Lower leg skin (tissue), 3 donors: Measurements from ENCODE around the gene AKT2.

Source experiments
- POLR2A ChIP-seq, 2 donors: fragments of 450-650 bp; IDR thresholded peaks; one replicate each; pipeline ENCODE4 v1.6.1; 2016 to 2017; ENCODE audit warnings: antibody characterized with exemption in 2 of 2, mild to moderate bottlenecking in 1 of 2, moderate library complexity in 1 of 2
- TF ChIP-seq, protein P1 (sequence below), 3 donors: fragments of 450-650 bp; IDR thresholded peaks; one replicate each; pipeline ENCODE4 v1.5.1; 2016; ENCODE audit warnings: antibody characterized with exemption in 3 of 3, mild to moderate bottlenecking in 3 of 3, moderate library complexity in 2 of 3

DNA sequence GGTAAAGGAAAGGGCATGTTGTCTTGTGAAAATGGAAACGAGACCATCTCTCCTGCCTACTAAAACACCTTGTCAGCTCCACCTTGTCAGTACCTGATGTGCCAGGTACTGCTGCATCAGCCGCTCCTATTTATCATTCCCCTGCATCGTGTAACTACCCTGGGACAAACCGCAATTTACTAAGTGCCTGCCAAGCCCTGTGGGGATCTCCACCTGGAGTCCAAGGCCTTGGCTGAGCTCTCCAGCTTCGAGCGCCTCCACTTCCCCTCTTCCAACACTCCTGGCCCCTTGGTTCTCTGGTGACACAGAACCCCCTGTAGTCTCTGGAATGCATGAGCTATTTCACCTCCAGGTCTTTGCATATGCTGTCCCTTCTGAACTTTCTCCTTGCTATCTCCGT is 32.8 kb downstream of the AKT2 start:
- TF ChIP-seq, protein P1, sequence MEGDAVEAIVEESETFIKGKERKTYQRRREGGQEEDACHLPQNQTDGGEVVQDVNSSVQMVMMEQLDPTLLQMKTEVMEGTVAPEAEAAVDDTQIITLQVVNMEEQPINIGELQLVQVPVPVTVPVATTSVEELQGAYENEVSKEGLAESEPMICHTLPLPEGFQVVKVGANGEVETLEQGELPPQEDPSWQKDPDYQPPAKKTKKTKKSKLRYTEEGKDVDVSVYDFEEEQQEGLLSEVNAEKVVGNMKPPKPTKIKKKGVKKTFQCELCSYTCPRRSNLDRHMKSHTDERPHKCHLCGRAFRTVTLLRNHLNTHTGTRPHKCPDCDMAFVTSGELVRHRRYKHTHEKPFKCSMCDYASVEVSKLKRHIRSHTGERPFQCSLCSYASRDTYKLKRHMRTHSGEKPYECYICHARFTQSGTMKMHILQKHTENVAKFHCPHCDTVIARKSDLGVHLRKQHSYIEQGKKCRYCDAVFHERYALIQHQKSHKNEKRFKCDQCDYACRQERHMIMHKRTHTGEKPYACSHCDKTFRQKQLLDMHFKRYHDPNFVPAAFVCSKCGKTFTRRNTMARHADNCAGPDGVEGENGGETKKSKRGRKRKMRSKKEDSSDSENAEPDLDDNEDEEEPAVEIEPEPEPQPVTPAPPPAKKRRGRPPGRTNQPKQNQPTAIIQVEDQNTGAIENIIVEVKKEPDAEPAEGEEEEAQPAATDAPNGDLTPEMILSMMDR (IDR thresholded peaks at IDR 0.05): no peak
- no peak for TF ChIP-seq POLR2A (IDR thresholded peaks at IDR 0.05)
